Limb (tissue), 2 donors: ENCODE measurements around the gene DRICH1.
"Not testable (repeated sequence)": the region's sequence is repeated elsewhere in the genome, so short reads cannot be mapped to it uniquely, and the experiment has no call there.

ENCODE experiments used
- DNase-seq, 2 donors: peaks; one replicate each; pipeline ENCODE4 v3.0.0-alpha.2; 2016; ENCODE audit errors: extremely low spot score in 2 of 2

The DRICH1 gene

DNA sequence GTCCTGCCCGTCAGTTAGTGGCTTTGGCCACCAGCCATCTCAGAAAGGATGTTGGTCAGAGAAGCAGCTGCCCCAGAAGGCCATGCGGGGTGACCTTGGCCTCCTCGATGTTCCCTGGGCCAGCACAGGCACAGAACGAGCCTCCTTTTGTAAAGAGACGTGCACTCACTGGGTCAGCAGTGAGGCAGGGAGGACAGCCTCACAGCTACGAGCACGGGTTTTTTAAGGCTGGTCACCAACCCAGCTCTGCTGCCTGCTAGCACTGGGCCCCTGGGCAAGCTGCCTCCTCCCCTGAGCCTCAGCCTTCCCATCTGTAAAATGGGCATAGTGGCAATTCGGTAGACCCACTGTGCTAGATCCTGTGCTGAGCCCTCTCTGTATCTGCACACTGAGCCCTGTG is 62.8 kb downstream of the DRICH1 start:
- no peak for DNase-seq

DNA sequence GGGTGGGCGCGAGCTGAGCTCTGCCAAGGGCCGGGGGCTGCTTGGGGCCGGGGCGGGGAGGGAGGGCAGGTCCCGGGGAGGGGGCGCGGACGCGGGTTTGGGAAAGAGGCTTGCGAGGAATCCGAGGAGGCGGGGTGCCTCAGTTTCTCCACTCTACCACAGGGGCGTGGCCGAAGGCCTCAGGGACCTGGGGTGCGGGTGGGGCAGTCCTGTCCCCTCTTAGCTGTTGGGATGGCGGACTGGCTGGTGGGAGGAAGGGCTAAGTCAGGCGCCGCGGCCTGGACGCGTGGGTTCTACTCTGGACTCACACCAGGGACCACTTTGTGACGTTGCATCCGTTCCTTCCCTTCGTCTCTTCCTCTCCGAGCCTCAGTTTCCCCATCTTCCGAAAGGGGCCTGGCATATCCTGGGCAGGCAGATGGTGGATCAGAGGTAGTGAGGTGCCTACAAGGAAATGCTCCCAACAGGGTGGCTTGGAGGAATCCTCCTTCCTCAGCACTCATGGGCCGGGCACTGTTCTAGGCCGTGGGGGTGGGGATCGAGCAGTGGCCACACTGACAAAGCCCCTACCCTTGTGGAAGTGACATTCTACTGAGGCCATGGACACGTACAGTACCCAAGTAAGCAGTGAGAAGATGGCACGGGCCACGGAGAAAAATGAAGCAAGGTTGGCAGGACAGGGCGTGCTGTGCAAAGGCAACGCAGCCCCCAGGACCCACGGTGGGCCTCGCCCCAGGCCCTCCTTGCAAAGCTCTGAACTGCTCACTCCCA is 65.2 kb downstream of the DRICH1 start:
- DNase-seq = no peak

DNA sequence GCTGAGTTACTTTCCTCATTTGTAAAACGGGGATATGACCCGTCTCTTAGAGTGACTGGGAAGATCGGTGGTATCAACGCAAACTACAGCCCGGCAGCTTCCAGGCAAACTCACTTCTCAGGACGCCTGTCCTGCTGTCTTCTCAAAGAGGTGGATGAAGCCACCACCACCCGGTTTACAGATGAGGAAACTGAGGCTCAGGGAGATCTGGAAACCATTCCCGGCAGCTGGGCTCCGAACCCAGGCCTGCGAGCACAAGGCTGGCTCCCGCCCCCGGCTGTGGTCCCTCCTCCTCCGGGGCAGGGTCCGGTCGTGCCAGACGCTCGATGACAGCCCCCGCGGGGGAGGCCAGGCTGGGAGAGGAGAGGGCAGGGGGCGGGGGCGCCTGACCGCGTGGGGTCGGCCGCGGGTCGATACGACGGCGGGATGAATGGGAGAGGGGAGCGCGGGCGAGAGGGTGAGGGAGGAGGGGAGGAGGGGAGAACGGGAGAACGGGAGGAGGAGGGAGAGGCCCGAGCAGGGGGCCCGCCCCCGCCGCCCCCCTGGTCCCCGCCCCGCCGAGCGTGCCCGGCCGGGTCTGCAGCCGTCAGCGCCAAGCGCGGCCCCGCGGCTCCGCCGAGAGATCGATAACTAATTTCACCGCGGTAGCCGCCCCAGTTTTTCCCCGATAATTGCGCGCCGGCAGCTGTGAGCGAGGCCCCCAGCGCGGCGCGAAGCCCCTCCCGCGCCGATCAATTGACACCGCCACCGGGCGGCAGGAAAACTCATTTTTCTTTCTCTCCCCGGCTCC is 66.0 kb downstream of the DRICH1 start:
- DNase-seq = peak; percentile 40 to 75

DNA sequence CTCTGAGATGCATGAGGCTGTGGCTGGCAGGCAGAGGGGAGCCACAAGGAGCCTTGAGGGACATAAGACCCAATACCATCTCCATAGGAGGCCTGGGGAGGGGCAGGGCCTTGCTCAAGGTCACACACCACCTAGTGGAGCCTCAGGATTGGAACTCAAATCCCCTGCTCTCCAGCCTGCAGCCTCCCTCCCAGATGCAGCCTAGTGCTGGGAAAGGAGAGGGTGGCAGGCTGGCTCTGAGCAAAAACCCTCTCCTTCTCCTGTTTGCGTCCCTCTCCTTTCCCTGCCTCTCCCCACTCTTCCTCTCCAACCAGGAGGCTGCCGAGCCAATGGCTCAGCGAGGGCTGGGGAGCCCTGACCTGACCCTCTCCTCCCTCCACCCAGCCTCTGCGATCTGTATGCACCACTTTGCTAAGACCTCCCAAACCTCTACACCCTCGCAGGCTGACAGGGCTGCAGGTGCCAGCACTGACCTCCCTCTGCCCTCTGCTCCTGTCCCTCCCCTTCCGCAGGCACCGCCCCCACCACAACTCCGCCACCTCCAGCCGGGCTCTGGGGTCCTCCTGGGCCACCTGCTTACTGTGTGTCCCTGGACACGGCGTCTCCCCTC is 66.7 kb downstream of the DRICH1 start:
- no peak for DNase-seq

DNA sequence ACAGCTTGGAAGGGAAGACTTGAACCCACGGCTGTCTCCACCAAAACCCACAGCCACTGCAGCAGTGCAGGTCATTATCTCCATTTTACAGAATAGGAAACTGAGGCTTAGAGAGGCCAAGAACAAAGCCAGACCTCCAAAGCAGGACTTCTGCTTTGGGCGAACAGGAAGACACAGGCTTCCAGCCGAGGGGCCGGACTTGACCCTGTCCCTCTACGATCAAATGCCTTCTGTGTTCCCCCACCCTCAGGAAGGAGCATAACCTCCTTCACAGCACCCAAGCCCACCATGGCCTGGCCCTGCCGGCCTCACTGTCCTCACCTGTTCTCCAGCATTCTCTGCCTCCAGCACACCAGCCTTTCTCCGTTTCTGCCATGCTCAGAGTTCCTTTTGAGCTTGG is 67.8 kb downstream of the DRICH1 start:
- DNase-seq = no peak

DNA sequence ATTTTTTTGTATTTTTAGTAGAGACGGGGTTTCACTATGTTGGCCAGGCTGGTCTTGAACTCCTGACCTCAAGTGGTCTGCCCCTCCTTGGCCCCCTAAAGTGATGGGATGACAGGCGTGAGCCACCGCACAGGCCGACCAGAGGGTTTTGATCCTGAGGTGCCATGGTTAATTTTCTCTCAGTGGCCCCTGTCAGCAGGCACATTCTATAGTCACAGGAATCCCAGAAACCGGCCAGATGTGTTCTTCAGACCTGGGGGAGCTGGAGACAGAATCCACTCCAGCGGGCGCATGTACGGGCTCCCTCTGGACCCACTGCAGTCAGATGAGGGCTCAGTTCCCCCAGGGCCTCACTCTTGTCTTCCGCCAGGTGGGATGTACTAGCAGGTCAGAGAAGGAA is 69.0 kb downstream of the DRICH1 start:
- no peak for DNase-seq

DNA sequence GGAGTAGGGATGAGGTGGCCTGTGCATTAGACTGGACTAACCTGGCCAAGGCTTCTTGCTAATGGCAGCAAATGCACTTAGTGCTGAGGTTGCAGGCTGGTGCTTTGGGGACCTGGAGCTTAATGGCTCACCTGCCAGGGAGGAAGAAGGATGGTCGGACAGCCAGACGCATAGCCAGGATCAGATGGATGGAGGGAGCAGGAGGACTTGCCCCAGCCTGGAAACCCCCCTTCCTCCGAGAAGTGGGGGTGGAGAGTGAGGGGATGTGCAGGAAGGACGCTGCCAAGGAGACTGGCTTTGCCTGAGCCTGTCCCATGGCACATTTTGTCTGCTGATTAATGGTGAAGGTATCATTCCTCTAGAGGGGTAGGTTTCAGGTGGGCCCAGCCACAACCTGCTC is 69.9 kb downstream of the DRICH1 start:
- no peak for DNase-seq

DNA sequence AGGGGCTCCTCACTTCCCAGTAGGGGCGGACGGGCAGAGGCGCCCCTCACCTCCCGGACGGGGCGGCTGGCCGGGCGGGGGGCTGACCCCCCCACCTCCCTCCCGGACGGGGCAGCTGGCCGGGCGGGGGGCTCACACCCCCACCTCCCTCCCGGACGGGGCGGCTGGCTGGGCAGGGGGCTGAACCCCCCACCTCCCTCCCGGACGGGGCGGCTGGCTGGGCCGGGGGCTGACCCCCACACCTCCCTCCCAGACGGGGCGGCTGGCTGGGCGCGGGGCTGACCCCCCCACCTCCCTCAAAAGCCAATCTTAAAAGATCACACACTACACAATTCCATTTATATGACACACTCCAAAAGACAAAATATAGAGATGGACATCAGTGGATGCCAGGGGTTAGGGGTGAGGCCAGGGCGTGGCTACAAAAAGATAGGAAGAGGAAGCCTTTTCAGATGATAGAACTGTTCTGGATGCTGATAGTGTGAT is 71.1 kb downstream of the DRICH1 start:
- DNase-seq = not testable (repeated sequence)

DNA sequence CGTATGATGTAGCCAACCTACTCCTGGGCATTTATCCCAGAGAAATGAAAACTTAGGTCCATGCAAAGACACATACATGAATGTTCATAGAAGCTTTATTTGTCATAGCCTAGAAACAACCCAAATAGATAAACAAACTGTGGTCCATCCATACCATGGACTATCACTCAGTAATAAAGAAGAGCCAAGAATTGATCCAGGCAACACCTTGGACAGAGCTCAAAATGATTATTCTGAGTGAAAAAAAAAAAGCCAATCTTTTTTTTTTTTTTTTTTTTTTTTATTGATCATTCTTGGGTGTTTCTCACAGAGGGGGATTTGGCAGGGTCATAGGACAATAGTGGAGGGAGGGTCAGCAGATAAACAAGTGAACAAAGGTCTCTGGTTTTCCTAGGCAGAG is 71.9 kb downstream of the DRICH1 start:
- not testable (repeated sequence) for DNase-seq
